Bone marrow (tissue), 2 donors: ENCODE measurements around the gene PTPN6.

Experiments
- DNase-seq, 2 donors: peaks; one replicate each; lab custom pipeline; 2025; lab: John Stamatoyannopoulos, UW

PTPN6 gene

GRCh38 chr12:6970096-6970527, 19.0 kb downstream of the PTPN6 start:
- DNase-seq: no peak

GRCh38 chr12:6974180-6974579, 23.0 kb downstream of the PTPN6 start:
- no peak for DNase-seq

GRCh38 chr12:6975297-6976032, 24.3 kb downstream of the PTPN6 start:
- no peak for DNase-seq

- DNase-seq: no peak
These were observed 26.5 kb downstream of the PTPN6 start for GRCh38 chr12:6977653-6978052.

- no peak for DNase-seq
These were observed 27.0 kb downstream of the PTPN6 start for GRCh38 chr12:6978188-6978587.

DNA sequence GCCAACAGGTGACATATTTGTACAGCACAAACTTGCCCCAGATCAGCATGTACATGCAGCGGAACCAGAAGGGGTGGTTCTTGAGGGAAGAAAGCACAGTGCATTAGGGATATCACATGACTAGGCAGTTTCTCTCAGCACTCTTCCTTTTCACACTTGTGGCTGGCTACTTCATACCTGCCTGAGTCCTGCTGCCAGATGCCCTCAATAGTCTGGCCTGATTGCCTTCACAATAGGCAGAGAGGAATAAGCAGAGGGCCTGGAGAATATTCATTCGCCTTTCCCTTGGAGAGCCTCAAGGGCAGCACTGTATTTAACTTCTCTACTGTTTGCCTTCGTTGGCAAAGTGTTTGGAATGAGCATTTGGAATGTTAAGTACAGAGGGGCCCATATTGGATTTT, 27.5 kb downstream of the PTPN6 start:
- DNase-seq: no peak

DNA sequence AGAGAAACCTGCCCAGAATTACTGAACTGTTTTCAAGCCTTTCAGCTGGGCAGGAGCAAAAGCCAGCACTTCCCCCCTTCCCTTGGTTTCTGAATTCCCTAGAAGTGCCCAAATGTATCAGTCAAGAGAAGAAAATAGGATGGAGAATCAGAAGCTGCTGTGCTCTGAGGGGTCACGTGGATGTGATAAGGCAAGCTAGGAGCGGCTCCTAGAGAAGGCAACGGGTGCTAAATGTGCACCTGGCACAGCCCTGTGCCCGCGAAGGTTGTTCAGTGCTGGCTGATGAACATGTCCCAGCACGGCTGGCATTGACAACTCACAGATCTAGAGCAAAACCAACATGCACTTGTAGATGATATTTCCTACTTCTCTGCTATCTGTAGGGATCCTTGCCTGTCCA, 27.9 kb downstream of the PTPN6 start:
- no peak for DNase-seq

DNA sequence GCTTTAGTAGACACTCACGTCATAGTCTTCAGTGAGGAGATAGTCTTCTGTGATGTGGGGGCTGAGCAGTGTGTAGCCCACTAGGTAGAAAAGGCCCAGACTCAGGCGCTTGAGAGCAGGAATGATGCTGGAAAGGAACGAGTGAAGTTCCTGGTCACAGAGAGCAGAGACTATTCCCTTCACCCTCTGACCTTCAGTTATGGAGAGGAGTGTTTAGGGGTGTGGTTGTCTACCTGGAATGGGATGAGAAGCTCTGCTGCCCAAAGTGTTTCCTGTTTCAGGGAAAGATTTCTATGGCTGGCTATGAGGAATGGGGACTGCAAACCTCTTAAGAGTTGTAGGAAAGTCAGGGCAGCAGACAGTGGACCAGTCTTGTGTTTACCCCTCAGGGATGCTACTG, 28.3 kb downstream of the PTPN6 start:
- DNase-seq: no peak

- DNase-seq: no peak
These were observed 28.9 kb downstream of the PTPN6 start for GRCh38 chr12:6980075-6980474.

- DNase-seq: no peak
These were observed 29.6 kb downstream of the PTPN6 start for GRCh38 chr12:6980740-6981139.

- no peak for DNase-seq
These were observed 30.2 kb downstream of the PTPN6 start for GRCh38 chr12:6981152-6982052.

- no peak for DNase-seq
These were observed 31.4 kb downstream of the PTPN6 start for GRCh38 chr12:6982532-6982931.

DNA sequence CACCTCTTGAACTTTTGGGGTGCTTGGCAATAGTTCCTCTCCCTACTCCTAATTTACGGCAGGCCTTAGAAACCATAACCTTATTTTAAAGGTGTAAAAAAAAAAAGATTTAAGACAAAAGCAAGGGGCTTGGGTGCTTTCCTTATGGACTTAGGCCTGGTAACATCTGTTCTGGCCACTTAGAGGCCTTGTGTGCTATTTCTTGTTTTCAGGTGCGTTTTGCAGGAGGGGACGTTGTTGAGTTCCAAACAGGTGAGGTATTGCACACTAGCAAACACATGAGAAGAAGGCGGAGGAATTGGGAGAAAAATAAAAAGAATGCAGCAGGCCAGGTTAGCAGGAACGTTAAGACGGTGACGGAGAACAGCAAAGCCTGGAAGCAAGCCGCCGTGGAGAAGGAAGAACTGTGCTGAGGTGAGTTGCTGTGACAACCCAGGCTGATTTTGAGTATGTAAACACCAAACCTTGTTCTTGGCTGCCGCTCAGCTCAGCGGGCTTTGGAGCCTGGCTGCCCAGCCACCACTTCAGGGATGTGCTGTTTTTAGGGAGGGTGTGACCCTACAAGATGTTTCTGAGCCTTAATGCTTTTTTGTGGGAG, 36.9 kb downstream of the PTPN6 start:
- DNase-seq: no peak

DNA sequence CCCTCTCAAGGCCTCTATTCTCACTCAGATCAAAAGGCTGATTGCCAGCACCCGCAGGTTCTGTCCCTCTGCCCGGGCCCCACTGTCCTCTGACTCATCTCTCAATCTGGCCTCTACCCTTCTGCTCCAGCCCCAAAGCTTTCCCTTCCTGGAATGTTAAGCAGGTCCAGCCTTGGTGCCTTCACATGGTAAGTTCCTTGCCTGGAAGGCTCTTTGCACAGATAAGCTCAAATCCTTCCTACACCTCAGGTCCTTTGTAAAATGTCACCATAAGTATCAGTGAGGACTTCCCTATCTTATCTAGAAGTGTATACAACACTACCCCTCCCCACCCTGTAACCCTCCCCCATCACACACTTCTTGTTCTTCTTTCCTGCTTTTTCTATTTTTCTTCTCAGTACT, 44.9 kb downstream of the PTPN6 start:
- DNase-seq: no peak

DNA sequence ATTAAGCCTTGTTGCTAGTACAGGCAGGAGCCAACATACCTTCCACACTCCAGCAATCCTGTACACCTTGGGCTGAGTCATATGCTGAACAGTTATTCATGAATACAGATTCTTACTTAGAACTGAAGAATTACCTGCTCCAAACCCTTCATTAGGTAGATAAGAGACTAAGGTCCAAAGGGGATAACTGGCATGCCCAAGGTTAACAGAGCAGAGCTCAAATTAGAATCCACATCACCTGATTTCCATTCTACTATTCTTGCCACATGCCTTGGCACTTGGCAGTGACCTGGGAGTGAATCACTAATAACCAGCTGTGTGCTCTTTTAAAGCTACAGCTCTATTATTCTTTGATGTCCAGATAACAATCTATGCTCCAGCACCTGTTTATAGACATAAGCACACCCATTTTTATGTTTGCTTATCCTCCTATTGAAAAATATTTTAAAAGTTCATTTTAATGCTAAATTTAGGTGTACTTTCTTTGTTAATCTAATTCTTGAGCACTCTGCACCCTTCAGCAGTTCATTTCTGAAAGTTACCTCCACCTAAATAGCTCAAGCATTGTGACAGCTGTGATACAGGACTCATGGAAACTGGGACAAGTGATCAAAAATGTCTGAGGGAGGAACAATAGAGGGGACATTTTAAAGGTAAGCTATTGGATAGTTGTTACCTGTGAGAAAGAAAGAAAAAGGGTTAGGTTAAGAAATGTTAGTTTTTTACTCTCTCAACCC, 47.7 kb downstream of the PTPN6 start:
- no peak for DNase-seq

DNA sequence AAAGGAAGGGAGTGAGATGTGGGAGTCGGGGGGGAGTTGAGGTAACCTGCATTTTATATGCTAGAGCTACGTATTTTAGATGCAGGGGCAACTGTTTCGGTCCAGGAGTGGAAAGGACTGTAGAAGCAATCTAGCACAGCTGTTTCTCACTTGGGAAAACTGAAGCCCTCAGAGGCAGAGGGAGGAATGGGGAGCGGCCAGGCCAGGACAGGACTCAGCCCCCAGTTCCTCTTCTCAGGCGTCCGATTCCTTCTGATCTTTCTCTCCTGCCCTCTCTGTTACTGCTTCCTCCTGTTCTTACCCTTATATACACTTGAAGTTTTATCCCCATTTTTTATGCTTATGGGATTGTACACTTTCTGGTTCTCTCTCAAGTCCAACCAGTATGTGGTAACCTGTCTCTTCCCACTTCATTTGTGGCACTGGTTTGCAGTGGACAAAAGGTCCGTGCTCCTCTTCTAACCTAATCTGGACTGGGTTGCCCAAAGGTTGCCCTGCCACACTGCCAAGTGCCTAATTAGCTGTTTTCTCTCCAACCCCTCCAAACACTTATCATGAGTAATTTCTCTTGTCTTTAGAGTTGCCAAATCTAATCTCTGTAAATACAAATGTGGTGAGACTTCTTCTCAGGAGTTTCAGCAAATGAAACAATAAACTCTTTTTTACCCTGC, 50.9 kb downstream of the PTPN6 start:
- DNase-seq: no peak

GRCh38 chr12:7004287-7004803, 53.2 kb downstream of the PTPN6 start:
- DNase-seq: no peak

GRCh38 chr12:7004840-7005239, 53.7 kb downstream of the PTPN6 start:
- no peak for DNase-seq

DNA sequence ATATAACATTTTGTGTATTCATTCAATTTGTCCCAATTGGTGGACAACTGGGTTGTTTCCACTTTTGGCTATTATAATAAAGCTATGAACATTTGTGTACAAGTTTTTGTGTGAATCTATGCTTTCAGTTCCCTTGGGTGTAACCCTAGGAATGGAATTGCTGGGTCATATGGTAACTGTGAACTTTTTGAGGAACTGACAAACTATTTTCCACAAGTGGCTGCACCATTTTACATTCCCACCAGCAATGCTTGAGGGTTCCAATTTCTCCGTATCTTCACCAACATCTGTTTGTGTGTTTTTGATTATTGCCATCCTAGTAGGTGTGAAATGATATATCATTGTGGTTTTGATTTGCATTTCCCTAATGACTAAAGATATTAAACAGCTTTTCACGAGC, 54.2 kb downstream of the PTPN6 start:
- DNase-seq: no peak

GRCh38 chr12:7006639-7007038, 55.5 kb downstream of the PTPN6 start:
- no peak for DNase-seq

- DNase-seq: no peak
These were observed 57.7 kb downstream of the PTPN6 start for GRCh38 chr12:7008864-7009263.
